Measurements from ENCODE around the gene PTPRA. TPM values are rescaled to one million over a fixed set of nuclear protein-coding genes. Genes with fewer than 3 reads are reported as not detected.
A peak's percentile ranks its signal among the peaks of the same experiment; 100 is the strongest.
"Not testable (repeated sequence)": the region's sequence is repeated elsewhere in the genome, so short reads cannot be mapped to it uniquely, and the experiment has no call there.

Gene PTPRA
- total RNA-seq, 1 experiment from 2014 or later = 26.9 TPM

- DNase-seq (ENCODE audit: low read depth) = peak; percentile 93
- in situ Hi-C loops (cut with HindIII; ENCODE audit: low pct_unique_long_range_greater_than_20kb, low sequenced_read_pairs) = no loop called here
Observed at GRCh38 chr20:3045816-3046676, 172.8 kb downstream of the PTPRA start, which contains the start of gene MRPS26. Gene MRPS26 (plus strand): TSS chr20:3046052. CDS start chr20:3046069, 17 bp downstream.

GRCh38 chr20:3046677-3047462 lies 173.6 kb downstream of the PTPRA start:
- no peak for DNase-seq (ENCODE audit: low read depth)
- in situ Hi-C loops (cut with HindIII; ENCODE audit: low pct_unique_long_range_greater_than_20kb, low sequenced_read_pairs) = no loop called here

- in situ Hi-C loops (cut with HindIII; ENCODE audit: low pct_unique_long_range_greater_than_20kb, low sequenced_read_pairs) = no loop called here
- DNase-seq (ENCODE audit: low read depth) = no peak
Observed at GRCh38 chr20:3047486-3048419, 174.5 kb downstream of the PTPRA start.

GRCh38 chr20:3051385-3052019 lies 178.2 kb downstream of the PTPRA start:
- in situ Hi-C loops (cut with HindIII; ENCODE audit: low pct_unique_long_range_greater_than_20kb, low sequenced_read_pairs) = no loop called here
- DNase-seq (ENCODE audit: low read depth) = no peak

- in situ Hi-C loops (cut with HindIII; ENCODE audit: low pct_unique_long_range_greater_than_20kb, low sequenced_read_pairs) = no loop called here
- DNase-seq (ENCODE audit: low read depth) = no peak
Observed at GRCh38 chr20:3059489-3059888, 186.2 kb downstream of the PTPRA start.

- in situ Hi-C loops (cut with HindIII; ENCODE audit: low pct_unique_long_range_greater_than_20kb, low sequenced_read_pairs); DNase-seq (ENCODE audit: low read depth): not testable (repeated sequence)
Observed at GRCh38 chr20:3064119-3064518, 190.8 kb downstream of the PTPRA start.

GRCh38 chr20:3067139-3068014 lies 194.1 kb downstream of the PTPRA start:
- DNase-seq (ENCODE audit: low read depth) = peak; percentile 84
- in situ Hi-C loops (cut with HindIII; ENCODE audit: low pct_unique_long_range_greater_than_20kb, low sequenced_read_pairs) = no loop called here

GRCh38 chr20:3068075-3068474 lies 194.8 kb downstream of the PTPRA start:
- in situ Hi-C loops (cut with HindIII; ENCODE audit: low pct_unique_long_range_greater_than_20kb, low sequenced_read_pairs) = no loop called here
- DNase-seq (ENCODE audit: low read depth) = no peak

- in situ Hi-C loops (cut with HindIII; ENCODE audit: low pct_unique_long_range_greater_than_20kb, low sequenced_read_pairs) = no loop called here
- DNase-seq (ENCODE audit: low read depth) = peak; percentile 70
Observed at GRCh38 chr20:3068986-3069900, 196.0 kb downstream of the PTPRA start.

- no peak for DNase-seq (ENCODE audit: low read depth)
- in situ Hi-C loops (cut with HindIII; ENCODE audit: low pct_unique_long_range_greater_than_20kb, low sequenced_read_pairs) = no loop called here
Observed at GRCh38 chr20:3070725-3071124, 197.4 kb downstream of the PTPRA start.

GRCh38 chr20:3071266-3071609 lies 198.0 kb downstream of the PTPRA start:
- no peak for DNase-seq (ENCODE audit: low read depth)
- in situ Hi-C loops (cut with HindIII; ENCODE audit: low pct_unique_long_range_greater_than_20kb, low sequenced_read_pairs) = no loop called here

- no peak for DNase-seq (ENCODE audit: low read depth)
- in situ Hi-C loops (cut with HindIII; ENCODE audit: low pct_unique_long_range_greater_than_20kb, low sequenced_read_pairs) = no loop called here
Observed at GRCh38 chr20:3071610-3072529, 198.6 kb downstream of the PTPRA start, which contains the start of gene OXT. Gene OXT (plus strand): TSS chr20:3071620. CDS start chr20:3071656, 36 bp downstream.

GRCh38 chr20:3072530-3073250 lies 199.4 kb downstream of the PTPRA start:
- no peak for DNase-seq (ENCODE audit: low read depth)
- in situ Hi-C loops (cut with HindIII; ENCODE audit: low pct_unique_long_range_greater_than_20kb, low sequenced_read_pairs) = no loop called here

GRCh38 chr20:3073251-3073643 lies 200.0 kb downstream of the PTPRA start:
- DNase-seq (ENCODE audit: low read depth); in situ Hi-C loops (cut with HindIII; ENCODE audit: low pct_unique_long_range_greater_than_20kb, low sequenced_read_pairs): not testable (repeated sequence)
